GM23338 (cell line): ENCODE results near the gene ANTXR2. TPM values are rescaled to one million over a fixed set of nuclear protein-coding genes. Genes with fewer than 3 reads are reported as not detected.

Source experiments
- ATAC-seq: fragments of 200-7000 bp; cut with Tn5 transposase; 3 replicates; pipeline ENCODE4 v1.9.1; 2020
- DNase-seq: peaks from one replicate; pipeline ENCODE4 v3.0.0-alpha.2; 2015; ENCODE audit warnings: low spot score
- H2AFZ ChIP-seq: fragments of 200-600 bp; sonication (generic); 2 replicates; pipeline ENCODE4 v1.8.0; 2016; ENCODE audit warnings: antibody characterized with exemption, mild to moderate bottlenecking, moderate library complexity
- H3F3A ChIP-seq: fragments of 200-600 bp; sonication (generic); replicated peaks from 2 replicates; pipeline ENCODE4 v1.8.0; 2017; ENCODE audit warnings: antibody characterized with exemption, mixed run types, low read depth
- H3K27ac ChIP-seq: fragments of 200-600 bp; sonication (generic); 2 replicates; pipeline ENCODE4 v1.6.1; 2016; ENCODE audit warnings: low read depth
- H3K27me3 ChIP-seq: fragments of 200-600 bp; sonication (generic); 2 replicates; pipeline ENCODE4 v1.8.0; 2016; ENCODE audit warnings: mild to moderate bottlenecking, mixed run types, moderate library complexity; ENCODE audit not compliant: insufficient read depth
- H3K36me3 ChIP-seq: fragments of 200-600 bp; sonication (generic); 2 replicates; pipeline ENCODE4 v1.8.0; 2016; ENCODE audit warnings: mild to moderate bottlenecking; ENCODE audit not compliant: insufficient read depth
- H3K4me1 ChIP-seq: fragments of 200-600 bp; sonication (generic); 2 replicates; pipeline ENCODE4 v1.8.0; 2016; ENCODE audit warnings: mild to moderate bottlenecking, moderate library complexity; ENCODE audit not compliant: insufficient read depth
- H3K4me2 ChIP-seq: fragments of 200-600 bp; sonication (generic); 2 replicates; pipeline ENCODE4 v1.7.1; 2017; ENCODE audit warnings: mixed run types
- H3K4me3 ChIP-seq: fragments of 200-600 bp; sonication (generic); 2 replicates; pipeline ENCODE4 v1.6.1; 2016; ENCODE audit warnings: mixed run types
- H3K79me2 ChIP-seq: fragments of 200-600 bp; sonication (generic); replicated peaks from 2 replicates; pipeline ENCODE4 v1.8.0; 2017; ENCODE audit warnings: mild to moderate bottlenecking; ENCODE audit not compliant: insufficient read depth
- H3K9me2 ChIP-seq: fragments of 200-600 bp; sonication (generic); 2 replicates; pipeline ENCODE4 v1.8.0; 2017; ENCODE audit not compliant: insufficient read depth
- H4K20me1 ChIP-seq: fragments of 200-600 bp; sonication (generic); replicated peaks from 2 replicates; pipeline ENCODE4 v1.8.0; 2017; ENCODE audit warnings: mild to moderate bottlenecking; ENCODE audit not compliant: insufficient read depth
- H3K27ac Mint-ChIP-seq: 2 replicates; pipeline ENCODE4 v1.8.0; 2020; ENCODE audit warnings: inconsistent platforms, mild to moderate bottlenecking, moderate library complexity, mixed read lengths
- H3K27me3 Mint-ChIP-seq: 3 replicates; pipeline ENCODE4 v1.8.0; 2022; ENCODE audit warnings: low read depth, mild to moderate bottlenecking, moderate library complexity, mixed read lengths, inconsistent platforms; ENCODE audit not compliant: insufficient read depth, poor library complexity
- H3K36me3 Mint-ChIP-seq: 3 replicates; pipeline ENCODE4 v1.8.0; 2021; ENCODE audit warnings: low read depth, mild to moderate bottlenecking, inconsistent platforms, moderate library complexity, mixed read lengths
- H3K4me1 Mint-ChIP-seq: 3 replicates; pipeline ENCODE4 v1.8.0; 2020; ENCODE audit warnings: mild to moderate bottlenecking, inconsistent platforms, mixed read lengths
- H3K4me3 Mint-ChIP-seq: 3 replicates; pipeline ENCODE4 v1.8.0; 2021; ENCODE audit warnings: moderate library complexity, mild to moderate bottlenecking, inconsistent platforms, mixed read lengths
- H3K9me3 Mint-ChIP-seq: 3 replicates; pipeline ENCODE4 v1.8.0; 2020; ENCODE audit warnings: moderate library complexity, mild to moderate bottlenecking, inconsistent platforms, mixed read lengths
- ETS1 ChIP-seq: IDR thresholded peaks from 2 replicates; pipeline ENCODE4 v1.6.1; 2016; ENCODE audit warnings: antibody characterized with exemption
- EZH2 ChIP-seq: fragments of 200-600 bp; sonication (generic); IDR thresholded peaks from one replicate; pipeline ENCODE4 v1.8.0; 2017; ENCODE audit warnings: antibody characterized with exemption, mild to moderate bottlenecking, low read depth; ENCODE audit not compliant: unreplicated experiment
- EZH2phosphoT487 ChIP-seq: fragments of 200-600 bp; sonication (generic); IDR thresholded peaks from one replicate; pipeline ENCODE4 v1.8.1; 2018; ENCODE audit warnings: antibody characterized with exemption; ENCODE audit not compliant: unreplicated experiment
- NANOG ChIP-seq: IDR thresholded peaks from 2 replicates; pipeline ENCODE4 v1.6.1; 2016; ENCODE audit warnings: antibody characterized with exemption, borderline replicate concordance
- POLR2AphosphoS5 ChIP-seq: IDR thresholded peaks from 2 replicates; pipeline ENCODE4 v1.6.1; 2016; ENCODE audit warnings: antibody characterized with exemption, low read depth
- REST ChIP-seq: IDR thresholded peaks from one replicate; pipeline ENCODE4 v1.6.1; 2018; ENCODE audit warnings: antibody characterized with exemption; ENCODE audit not compliant: unreplicated experiment
- STAT1 ChIP-seq: IDR thresholded peaks from one replicate; pipeline ENCODE4 v1.6.1; 2016; ENCODE audit warnings: antibody characterized with exemption; ENCODE audit not compliant: unreplicated experiment
- ZNF114 ChIP-seq: fragments of 250-450 bp; sonication (Bioruptor Pico); IDR thresholded peaks from 2 replicates; pipeline ENCODE4 v1.5.0; 2020; ENCODE audit warnings: mild to moderate bottlenecking, moderate library complexity
- ZNF462 ChIP-seq: fragments of 250-450 bp; sonication (Bioruptor Pico); IDR thresholded peaks from 2 replicates; pipeline ENCODE4 v1.5.0; 2020; ENCODE audit warnings: mild to moderate bottlenecking, moderate library complexity
- polyA plus RNA-seq: library from polyadenylated mRNA; unstranded; fragments of >200 nt; fragmentation: Nextera tagmentation; extraction: Ambion mirVana; gene quantifications from 2 replicates; pipeline ENCODE4 v1.2.1, GENCODE V29; 2016
- total RNA-seq: library from RNA; depleted of rRNA; stranded (reverse); fragments of >200 nt; shearing (Covaris generic); gene quantifications from 2 replicates; pipeline ENCODE4 v1.2.3, GENCODE V29; 2014

Gene ANTXR2
- total and polyA plus RNA-seq, 2 experiments from 2014 or later: 2.0 to 5.3 TPM

GRCh38 chr4:80037864-80038263 is 35.2 kb downstream of the ANTXR2 start (continued):
- TF ChIP-seq ZNF462 (CRISPR knock-in tag) (no peak), EZH2phosphoT487 (no peak), REST (no peak)

- no peak overlapping the region for H3K4me3 ChIP-seq
- Mint-ChIP-seq H3K9me3 (no peaks in the 10 kb centered on the region), H3K36me3 (no peaks in the 10 kb centered on the region), H3K4me3 (no peak overlapping the region), H3K27me3 (peaks cover 3% of the 10 kb centered on the region), H3K4me1 (no peaks in the 10 kb centered on the region), H3K27ac (peak overlapping the region; percentile 54)
- H3K9me2 ChIP-seq: no peaks in the 10 kb centered on the region
- H3K27me3 ChIP-seq: no peaks in the 10 kb centered on the region
- DNase-seq (no peak), ATAC-seq (no peak)
- TF ChIP-seq EZH2phosphoT487 (no peak), STAT1 (no peak), ZNF114 (CRISPR knock-in tag) (no peak), REST (no peak), POLR2AphosphoS5 (no peak), EZH2 (no peak), ETS1 (no peak), NANOG (no peak)
- no peaks in the 10 kb centered on the region for H3F3A ChIP-seq
- no peaks in the 10 kb centered on the region for H3K36me3 ChIP-seq
- no peaks in the 10 kb centered on the region for H3K79me2 ChIP-seq
- no peak overlapping the region for H3K27ac ChIP-seq
- H3K4me2 ChIP-seq: no peak overlapping the region
- no peaks in the 10 kb centered on the region for H3K4me1 ChIP-seq
- H4K20me1 ChIP-seq: no peaks in the 10 kb centered on the region
- no peak overlapping the region for H2AFZ ChIP-seq
These were observed 35.9 kb downstream of the ANTXR2 start for GRCh38 chr4:80036949-80037685.
